SHP77 (cell line): ENCODE measurements around the gene SPIRE1.

Experiments used
- DNase-seq, 2 experiments: peaks; one replicate each; lab custom pipeline; 2025; lab: John Stamatoyannopoulos, UW

SPIRE1 gene

GRCh38 chr18:12657684-12658425 lies at the start of gene SPIRE1:
Gene SPIRE1 (minus strand): TSS chr18:12658107. CDS start chr18:12657866, 241 bp downstream.
- DNase-seq, result peak; percentile 48 to 75

GRCh38 chr18:12703664-12704063 lies 45.8 kb upstream of the SPIRE1 start:
- no peak for DNase-seq

GRCh38 chr18:12703096-12703567 lies 45.2 kb upstream of the SPIRE1 start:
- no peak for DNase-seq

- peak; percentile 65 to 71 for DNase-seq
Observed at GRCh38 chr18:12702221-12703095, 44.6 kb upstream of the SPIRE1 start, which contains the start of the genes CEP76 and PSMG2. Gene CEP76 (minus strand): TSS chr18:12702723. CDS start chr18:12702548, 175 bp downstream. Gene PSMG2 (plus strand): TSS chr18:12703042. CDS start chr18:12703108, 66 bp downstream.

- no peak for DNase-seq
Observed at GRCh38 chr18:12701161-12701560, 43.3 kb upstream of the SPIRE1 start.

GRCh38 chr18:12699747-12700146 lies 41.8 kb upstream of the SPIRE1 start:
- no peak for DNase-seq

GRCh38 chr18:12694032-12694431 lies 36.1 kb upstream of the SPIRE1 start:
- DNase-seq, result no peak

GRCh38 chr18:12692206-12692605 lies 34.3 kb upstream of the SPIRE1 start:
- no peak for DNase-seq

- no peak for DNase-seq
Observed at GRCh38 chr18:12689256-12689850, 31.4 kb upstream of the SPIRE1 start.

GRCh38 chr18:12686100-12686499 lies 28.2 kb upstream of the SPIRE1 start:
- DNase-seq, result no peak

- no peak for DNase-seq
Observed at GRCh38 chr18:12679183-12679786, 21.4 kb upstream of the SPIRE1 start.

- DNase-seq, result no peak
Observed at GRCh38 chr18:12668041-12668440, 10.1 kb upstream of the SPIRE1 start.

GRCh38 chr18:12659904-12660605 lies 2.1 kb upstream of the SPIRE1 start:
- DNase-seq, result peak; percentile 5 to 12

GRCh38 chr18:12658426-12659138 lies 675 bp upstream of the SPIRE1 start:
- peak; percentile 35 to 54 for DNase-seq

GRCh38 chr18:12656938-12657683 lies 796 bp downstream of the SPIRE1 start:
- DNase-seq, result peak; percentile 27 to 39

GRCh38 chr18:12656605-12656937 lies 1.3 kb downstream of the SPIRE1 start:
- DNase-seq, result no peak

- no peak for DNase-seq
Observed at GRCh38 chr18:12654971-12655370, 2.9 kb downstream of the SPIRE1 start.

GRCh38 chr18:12652861-12653401 lies 5.0 kb downstream of the SPIRE1 start:
- DNase-seq, result no peak

- no peak for DNase-seq
Observed at GRCh38 chr18:12651651-12652050, 6.3 kb downstream of the SPIRE1 start.

GRCh38 chr18:12647773-12648172 lies 10.1 kb downstream of the SPIRE1 start:
- DNase-seq, result no peak
